ENCODE results near the gene PRELP. TPM values are rescaled to one million over a fixed set of nuclear protein-coding genes. Genes with fewer than 3 reads are reported as not detected.

Gene PRELP
- total and polyA plus RNA-seq, 2 experiments from 2014 or later = 0.26 TPM; not detected in 1

GRCh38 chr1:203480525-203481084 lies 5.0 kb downstream of the PRELP start:
- no peak overlapping the region for H3K4me3 ChIP-seq
- peak; percentile 23 to 95 for DNase-seq (ENCODE audit: low read depth in 1 of 2, low spot score in 1 of 2)

GRCh38 chr1:203481196-203481595 lies 5.6 kb downstream of the PRELP start:
- H3K9me3 ChIP-seq (ENCODE audit: low read depth) = no peaks in the 10 kb centered on the region
- peaks cover 8% of the 10 kb centered on the region for H3K4me1 ChIP-seq (ENCODE audit: low read depth)
- no peaks in the 10 kb centered on the region for H3K27me3 ChIP-seq
- DNase-seq (ENCODE audit: low read depth in 1 of 2, low spot score in 1 of 2) = no peak
- H3K27ac ChIP-seq = no peak overlapping the region
- no peaks in the 10 kb centered on the region for H3K36me3 ChIP-seq
- no peak for TF ChIP-seq CTCF (IDR thresholded peaks at IDR 0.05; ENCODE audit: low read depth, low read length)
- no peak overlapping the region for H3K4me3 ChIP-seq

More at GRCh38 chr1:203480525-203481084, 5.0 kb downstream of the PRELP start:
- Histone ChIP-seq H3K9me3 (ENCODE audit: low read depth) (no peaks in the 10 kb centered on the region), H3K27me3 (no peaks in the 10 kb centered on the region), H3K27ac (no peak overlapping the region), H3K4me1 (ENCODE audit: low read depth) (peaks cover 11% of the 10 kb centered on the region), H3K36me3 (no peaks in the 10 kb centered on the region)
- no peak for TF ChIP-seq CTCF (IDR thresholded peaks at IDR 0.05; ENCODE audit: low read depth, low read length)

- no peak for DNase-seq (ENCODE audit: low read depth in 1 of 2, low spot score in 1 of 2)
- no peak overlapping the region for H3K4me3 ChIP-seq
Observed at GRCh38 chr1:203486618-203487370, 11.2 kb downstream of the PRELP start.

GRCh38 chr1:203488539-203488938 lies 12.9 kb downstream of the PRELP start:
- DNase-seq (ENCODE audit: low read depth in 1 of 2, low spot score in 1 of 2) = no peak
- Histone ChIP-seq H3K9me3 (ENCODE audit: low read depth) (no peaks in the 10 kb centered on the region), H3K27me3 (peaks cover 13% of the 10 kb centered on the region), H3K27ac (no peak overlapping the region), H3K36me3 (no peaks in the 10 kb centered on the region), H3K4me1 (ENCODE audit: low read depth) (no peaks in the 10 kb centered on the region), H3K4me3 (no peak overlapping the region)
- no peak for TF ChIP-seq CTCF (IDR thresholded peaks at IDR 0.05; ENCODE audit: low read depth, low read length)

More at GRCh38 chr1:203486618-203487370, 11.2 kb downstream of the PRELP start:
- Histone ChIP-seq H3K9me3 (ENCODE audit: low read depth) (no peaks in the 10 kb centered on the region), H3K36me3 (no peaks in the 10 kb centered on the region), H3K4me1 (ENCODE audit: low read depth) (no peaks in the 10 kb centered on the region), H3K27ac (no peak overlapping the region), H3K27me3 (peaks cover 8% of the 10 kb centered on the region)
- no peak for TF ChIP-seq CTCF (IDR thresholded peaks at IDR 0.05; ENCODE audit: low read depth, low read length)

GRCh38 chr1:203490607-203491006 lies 15.0 kb downstream of the PRELP start:
- no peaks in the 10 kb centered on the region for H3K4me1 ChIP-seq (ENCODE audit: low read depth)
- H3K4me3 ChIP-seq = no peak overlapping the region
- H3K9me3 ChIP-seq (ENCODE audit: low read depth) = no peaks in the 10 kb centered on the region
- no peak for TF ChIP-seq CTCF (IDR thresholded peaks at IDR 0.05; ENCODE audit: low read depth, low read length)
- H3K27me3 ChIP-seq = peaks cover 13% of the 10 kb centered on the region
- DNase-seq (ENCODE audit: low read depth in 1 of 2, low spot score in 1 of 2) = no peak
- no peaks in the 10 kb centered on the region for H3K36me3 ChIP-seq
- H3K27ac ChIP-seq = no peak overlapping the region

Data from cardiac muscle cell (in vitro differentiated cells and primary cell).